HL-60 (cell line): Measurements from ENCODE around the gene H1-8.
"Not testable (repeated sequence)": the region's sequence is repeated elsewhere in the genome, so short reads cannot be mapped to it uniquely, and the experiment has no call there.

Experiments
- DNase-seq, 2 experiments: peaks; one replicate each; pipeline ENCODE4 v3.0.0-alpha.2; 2010 to 2020; ENCODE audit warnings: low read depth in 1 of 2, low spot score in 1 of 2
- H3K27ac ChIP-seq: fragments of 250-450 bp; sonication (Bioruptor Pico); replicated peaks from 2 replicates; pipeline ENCODE4 v1.5.1; 2020; ENCODE audit warnings: mild to moderate bottlenecking, moderate library complexity
- H3K27me3 ChIP-seq: fragments of 250-450 bp; sonication (Bioruptor Pico); 2 replicates; pipeline ENCODE4 v1.5.1; 2021; ENCODE audit warnings: mild to moderate bottlenecking, moderate library complexity; ENCODE audit not compliant: insufficient read depth, poor library complexity, severe bottlenecking
- H3K4me3 ChIP-seq: replicated peaks from 2 replicates; pipeline ENCODE4 v1.5.1; 2011; ENCODE audit warnings: mild to moderate bottlenecking, control low read depth, low read length; ENCODE audit not compliant: insufficient read depth
- CTCF ChIP-seq: IDR thresholded peaks from one replicate; pipeline ENCODE4 v1.5.1; 2011; ENCODE audit warnings: low read length, control low read depth, inconsistent platforms; ENCODE audit not compliant: insufficient read depth
- GABPA ChIP-seq: IDR thresholded peaks from 2 replicates; pipeline ENCODE4 v1.6.1; 2012; ENCODE audit warnings: low read depth
- POLR2AphosphoS5 ChIP-seq: IDR thresholded peaks from 2 replicates; pipeline ENCODE4 v1.6.1; 2012; ENCODE audit warnings: low read depth
- SPI1 ChIP-seq: IDR thresholded peaks from 2 replicates; pipeline ENCODE4 v1.6.1; 2012; ENCODE audit warnings: low read depth, mild to moderate bottlenecking, borderline replicate concordance
- TF ChIP-seq, protein P1 (sequence below): IDR thresholded peaks from 2 replicates; pipeline ENCODE4 v1.6.1; 2012; ENCODE audit warnings: low read depth; ENCODE audit not compliant: insufficient replicate concordance

The H1-8 gene

DNA sequence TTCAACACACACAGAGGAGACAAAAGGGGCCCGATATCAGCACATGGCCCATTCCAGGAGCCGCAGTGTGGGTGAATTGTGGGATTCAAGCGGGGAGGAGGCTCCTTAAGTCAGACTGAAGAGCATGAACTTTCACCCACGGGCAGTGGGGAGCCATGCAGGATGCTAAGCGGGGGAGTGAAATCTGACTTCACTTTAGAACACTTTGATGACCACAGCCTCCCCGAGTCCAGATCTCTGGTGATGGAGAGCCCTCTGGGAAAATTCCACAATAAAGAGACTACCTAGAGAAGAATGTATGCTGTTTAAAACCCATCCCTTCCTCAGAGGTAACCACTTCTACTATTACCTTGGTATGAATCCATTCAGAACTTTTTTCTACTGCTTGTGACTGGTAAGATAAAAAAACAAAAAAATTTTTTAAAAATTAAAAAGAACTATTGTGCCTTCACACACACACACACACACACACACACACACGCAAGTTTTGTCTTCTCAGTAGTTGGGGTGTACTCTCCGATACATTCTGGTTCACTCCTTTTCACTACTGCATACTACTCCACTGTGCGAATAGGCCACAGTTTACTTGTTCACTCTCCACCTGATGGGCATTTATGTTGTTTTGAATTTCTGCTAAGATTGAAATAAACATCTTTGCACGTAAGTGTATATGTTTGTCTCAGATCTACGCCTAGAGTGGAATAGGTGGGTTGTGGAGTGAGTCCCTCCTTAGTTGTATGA lies 2.0 kb upstream of the H1-8 start:
- Histone ChIP-seq H3K27ac (no peak overlapping the region), H3K4me3 (no peak overlapping the region), H3K27me3 (no peaks in the 10 kb centered on the region)
- TF ChIP-seq SPI1 (no peak), POLR2AphosphoS5 (no peak), GABPA (no peak), CTCF (no peak)
- TF ChIP-seq, protein P1, sequence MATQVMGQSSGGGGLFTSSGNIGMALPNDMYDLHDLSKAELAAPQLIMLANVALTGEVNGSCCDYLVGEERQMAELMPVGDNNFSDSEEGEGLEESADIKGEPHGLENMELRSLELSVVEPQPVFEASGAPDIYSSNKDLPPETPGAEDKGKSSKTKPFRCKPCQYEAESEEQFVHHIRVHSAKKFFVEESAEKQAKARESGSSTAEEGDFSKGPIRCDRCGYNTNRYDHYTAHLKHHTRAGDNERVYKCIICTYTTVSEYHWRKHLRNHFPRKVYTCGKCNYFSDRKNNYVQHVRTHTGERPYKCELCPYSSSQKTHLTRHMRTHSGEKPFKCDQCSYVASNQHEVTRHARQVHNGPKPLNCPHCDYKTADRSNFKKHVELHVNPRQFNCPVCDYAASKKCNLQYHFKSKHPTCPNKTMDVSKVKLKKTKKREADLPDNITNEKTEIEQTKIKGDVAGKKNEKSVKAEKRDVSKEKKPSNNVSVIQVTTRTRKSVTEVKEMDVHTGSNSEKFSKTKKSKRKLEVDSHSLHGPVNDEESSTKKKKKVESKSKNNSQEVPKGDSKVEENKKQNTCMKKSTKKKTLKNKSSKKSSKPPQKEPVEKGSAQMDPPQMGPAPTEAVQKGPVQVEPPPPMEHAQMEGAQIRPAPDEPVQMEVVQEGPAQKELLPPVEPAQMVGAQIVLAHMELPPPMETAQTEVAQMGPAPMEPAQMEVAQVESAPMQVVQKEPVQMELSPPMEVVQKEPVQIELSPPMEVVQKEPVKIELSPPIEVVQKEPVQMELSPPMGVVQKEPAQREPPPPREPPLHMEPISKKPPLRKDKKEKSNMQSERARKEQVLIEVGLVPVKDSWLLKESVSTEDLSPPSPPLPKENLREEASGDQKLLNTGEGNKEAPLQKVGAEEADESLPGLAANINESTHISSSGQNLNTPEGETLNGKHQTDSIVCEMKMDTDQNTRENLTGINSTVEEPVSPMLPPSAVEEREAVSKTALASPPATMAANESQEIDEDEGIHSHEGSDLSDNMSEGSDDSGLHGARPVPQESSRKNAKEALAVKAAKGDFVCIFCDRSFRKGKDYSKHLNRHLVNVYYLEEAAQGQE, result no peak
- DNase-seq, result no peak

DNA sequence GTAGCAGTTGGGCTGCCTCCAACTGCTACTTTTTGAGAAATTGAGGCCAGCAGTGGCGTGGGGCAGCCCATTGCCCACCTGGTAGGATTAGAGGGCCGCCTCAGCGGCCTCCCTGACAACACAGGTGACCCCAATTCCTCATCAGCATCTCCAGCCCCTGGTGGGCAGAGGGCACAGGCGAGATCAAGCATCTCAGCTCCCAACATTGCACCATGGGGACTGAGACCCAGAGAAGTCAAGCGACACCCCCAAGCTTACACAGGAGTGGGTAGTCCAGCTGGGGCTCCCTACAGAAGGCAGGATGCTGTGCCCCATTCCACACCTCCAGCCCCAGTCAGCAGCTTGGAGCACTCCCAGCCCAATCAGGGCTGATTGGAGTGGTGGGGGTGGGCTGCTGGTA lies 228 bp upstream of the H1-8 start:
- DNase-seq, result no peak
- TF ChIP-seq, protein P1, result no peak
- TF ChIP-seq POLR2AphosphoS5 (no peak), GABPA (no peak), CTCF (no peak), SPI1 (no peak)
- Histone ChIP-seq H3K4me3 (no peak overlapping the region), H3K27me3 (no peaks in the 10 kb centered on the region), H3K27ac (no peak overlapping the region)

GRCh38 chr3:129543999-129544398 lies 1.0 kb downstream of the H1-8 start:
- H3K27ac ChIP-seq, result no peak overlapping the region
- no peaks in the 10 kb centered on the region for H3K27me3 ChIP-seq
- DNase-seq, result no peak
- TF ChIP-seq CTCF (no peak), POLR2AphosphoS5 (no peak), GABPA (no peak), SPI1 (no peak)
- TF ChIP-seq, protein P1, result no peak
- H3K4me3 ChIP-seq, result no peak overlapping the region

GRCh38 chr3:129545951-129546350 lies 3.0 kb downstream of the H1-8 start:
- DNase-seq, H3K4me3 ChIP-seq, H3K27me3 ChIP-seq, H3K27ac ChIP-seq: not testable (repeated sequence)
